CD4-positive, alpha-beta T cell treated with Interferon alpha-2 for 1 hour (primary cell): ENCODE data around the gene MRPL24.
"Not testable (repeated sequence)": the region's sequence is repeated elsewhere in the genome, so short reads cannot be mapped to it uniquely, and the experiment has no call there.

Source experiments
- DNase-seq, 2 donors: peaks; one replicate each; pipeline ENCODE4 v3.0.0-alpha.2; 2020 to 2022

Gene MRPL24

GRCh38 chr1:156740741-156741480 is at the start of gene MRPL24:
TSS of gene MRPL24 (minus strand) at chr1:156741088. CDS start at chr1:156738704, 2,384 bp downstream.
- peak; percentile 99 to 100 for DNase-seq

- DNase-seq = no peak
Observed at GRCh38 chr1:156789621-156790318, 48.9 kb upstream of the MRPL24 start.

DNA sequence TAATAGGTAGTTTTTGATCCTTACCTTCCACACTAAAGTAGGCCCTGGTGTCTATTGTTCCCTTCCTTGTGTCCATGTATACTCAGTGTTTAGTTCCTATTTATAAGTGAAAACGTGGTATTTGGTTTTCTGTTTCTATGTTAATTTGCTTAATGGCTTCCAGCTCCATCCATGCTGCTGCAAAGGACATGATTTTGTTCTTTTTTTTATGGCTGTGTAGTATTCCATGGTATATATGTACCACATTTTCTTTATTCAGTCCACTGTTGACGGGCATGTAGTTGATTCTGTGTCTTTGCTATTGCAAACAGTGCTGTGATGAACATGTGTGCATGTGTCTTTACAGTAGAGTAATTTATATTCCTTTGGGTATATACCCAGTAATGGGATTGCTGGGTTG is 47.2 kb upstream of the MRPL24 start:
- DNase-seq = no peak

DNA sequence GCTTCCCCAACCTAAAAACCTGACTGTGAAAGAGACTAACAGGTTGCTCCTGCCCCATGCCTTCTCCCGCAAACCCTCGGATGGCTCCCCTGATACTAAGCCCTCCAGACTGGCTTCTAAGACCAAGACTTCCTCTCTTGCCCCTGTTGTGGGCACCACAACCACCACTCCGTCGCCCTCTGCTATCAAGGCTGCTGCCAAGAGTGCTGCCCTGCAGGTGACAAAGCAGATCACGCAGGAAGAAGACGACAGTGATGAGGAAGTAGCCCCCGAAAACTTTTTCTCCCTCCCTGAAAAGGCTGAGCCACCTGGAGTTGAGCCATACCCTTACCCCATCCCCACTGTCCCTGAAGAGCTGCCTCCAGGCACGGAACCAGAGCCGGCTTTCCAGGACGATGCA is 45.8 kb upstream of the MRPL24 start:
- DNase-seq = no peak

DNA sequence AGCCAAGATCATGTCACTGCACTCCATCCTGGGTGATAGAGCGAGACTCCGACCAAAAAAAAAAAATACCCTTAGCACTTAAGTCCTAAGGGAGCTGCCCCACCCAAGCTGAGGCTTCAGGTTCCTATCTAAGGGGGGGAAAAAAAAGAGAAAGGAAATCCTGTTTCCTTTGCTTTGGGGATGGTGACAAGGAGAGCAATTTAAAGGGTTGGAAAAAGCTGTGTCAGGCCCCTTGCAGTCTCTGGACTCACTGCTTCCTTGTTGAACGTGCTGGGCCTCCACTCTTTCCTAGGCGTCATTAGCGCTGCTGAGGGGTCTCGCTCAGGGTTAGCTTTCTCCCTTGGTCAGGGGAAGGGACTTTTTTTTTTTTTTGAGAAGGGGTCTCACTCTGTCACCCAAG is 44.6 kb upstream of the MRPL24 start:
- no peak for DNase-seq

DNA sequence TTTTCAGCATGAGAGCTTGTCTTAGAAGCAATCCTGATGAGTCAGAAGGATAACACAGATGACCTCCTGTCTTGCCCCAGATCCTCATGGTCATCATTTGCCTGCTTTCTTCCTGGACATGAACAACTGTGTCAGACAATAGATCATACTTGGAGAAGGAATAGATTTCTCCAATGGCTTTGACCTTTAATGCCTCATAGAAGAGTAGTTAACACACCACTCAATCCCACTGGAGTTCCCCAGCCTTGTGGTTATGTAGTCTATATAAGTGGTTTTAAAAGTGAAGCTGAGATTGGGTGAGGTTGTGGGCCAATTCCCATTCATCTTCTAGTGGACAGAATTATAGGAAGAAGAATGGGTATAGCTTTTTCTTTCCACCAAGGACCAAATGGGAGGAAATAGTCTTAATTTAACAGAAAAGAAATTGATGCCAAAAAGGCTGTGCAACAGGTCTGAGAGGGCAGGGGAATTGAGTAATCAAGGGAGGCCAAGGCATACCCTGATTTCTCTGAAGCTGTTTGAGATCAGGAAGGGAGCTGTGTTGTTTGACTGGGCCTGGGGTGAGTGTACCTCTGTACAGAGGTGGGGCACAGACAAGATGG is 40.8 kb upstream of the MRPL24 start:
- DNase-seq = no peak

- DNase-seq = no peak
Observed at GRCh38 chr1:156777573-156777972, 36.7 kb upstream of the MRPL24 start.

DNA sequence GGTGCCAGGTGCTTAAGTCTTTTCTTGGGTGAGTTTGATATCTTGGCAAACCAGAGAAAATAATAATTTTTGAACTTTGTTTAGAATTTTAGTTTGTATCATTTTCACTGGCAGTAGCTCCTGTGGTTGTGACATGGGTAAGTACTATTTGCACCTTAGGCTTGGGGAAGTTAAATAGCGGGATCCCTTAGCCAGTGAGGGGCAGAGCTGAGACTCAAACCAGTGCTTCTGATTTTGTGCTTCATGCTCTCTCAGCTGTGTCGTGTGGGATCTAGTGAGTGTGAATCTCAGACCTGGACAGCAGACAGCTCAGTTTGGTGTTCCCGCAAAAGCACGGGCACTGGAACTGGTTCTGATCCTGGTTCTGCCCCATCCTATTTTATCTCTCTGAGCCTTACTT is 36.1 kb upstream of the MRPL24 start:
- DNase-seq = no peak

DNA sequence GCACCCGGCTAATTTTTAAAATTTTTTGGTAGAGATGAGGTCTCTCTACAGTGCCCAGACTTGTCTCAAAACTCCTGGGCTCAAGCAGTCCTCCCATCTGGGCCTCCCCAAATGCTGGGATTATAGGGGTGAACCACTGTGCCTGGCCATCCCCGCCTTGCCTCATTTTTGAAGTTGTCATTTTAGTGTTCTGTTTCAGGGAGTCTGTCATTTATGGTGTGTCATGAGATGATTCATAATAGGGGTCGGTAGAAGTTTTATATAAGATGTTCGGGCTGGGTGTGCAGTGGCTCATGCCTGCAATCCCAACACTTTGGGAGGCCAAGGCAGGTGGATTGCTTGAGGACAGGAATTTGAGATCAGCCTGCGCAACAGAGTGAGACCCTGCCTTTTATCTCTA is 34.9 kb upstream of the MRPL24 start:
- DNase-seq = no peak

DNA sequence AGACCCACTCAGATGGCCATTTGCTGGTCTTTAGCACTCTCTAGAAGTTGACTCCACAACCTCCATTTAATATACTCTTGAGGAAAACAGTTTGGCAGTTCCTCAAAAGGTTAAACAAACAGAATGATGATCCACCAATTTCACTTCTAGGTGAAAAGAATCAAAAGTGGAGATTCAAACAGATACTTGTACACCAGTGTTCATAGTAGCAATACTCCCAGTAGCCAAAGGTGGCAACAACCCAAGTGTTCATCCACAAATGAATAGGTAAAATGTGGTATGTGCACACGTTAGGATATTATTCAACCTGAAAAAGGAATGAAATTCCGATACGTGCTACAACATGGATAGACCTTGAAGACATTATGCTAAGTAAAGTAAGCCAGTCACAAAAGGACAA is 32.7 kb upstream of the MRPL24 start:
- DNase-seq = no peak

DNA sequence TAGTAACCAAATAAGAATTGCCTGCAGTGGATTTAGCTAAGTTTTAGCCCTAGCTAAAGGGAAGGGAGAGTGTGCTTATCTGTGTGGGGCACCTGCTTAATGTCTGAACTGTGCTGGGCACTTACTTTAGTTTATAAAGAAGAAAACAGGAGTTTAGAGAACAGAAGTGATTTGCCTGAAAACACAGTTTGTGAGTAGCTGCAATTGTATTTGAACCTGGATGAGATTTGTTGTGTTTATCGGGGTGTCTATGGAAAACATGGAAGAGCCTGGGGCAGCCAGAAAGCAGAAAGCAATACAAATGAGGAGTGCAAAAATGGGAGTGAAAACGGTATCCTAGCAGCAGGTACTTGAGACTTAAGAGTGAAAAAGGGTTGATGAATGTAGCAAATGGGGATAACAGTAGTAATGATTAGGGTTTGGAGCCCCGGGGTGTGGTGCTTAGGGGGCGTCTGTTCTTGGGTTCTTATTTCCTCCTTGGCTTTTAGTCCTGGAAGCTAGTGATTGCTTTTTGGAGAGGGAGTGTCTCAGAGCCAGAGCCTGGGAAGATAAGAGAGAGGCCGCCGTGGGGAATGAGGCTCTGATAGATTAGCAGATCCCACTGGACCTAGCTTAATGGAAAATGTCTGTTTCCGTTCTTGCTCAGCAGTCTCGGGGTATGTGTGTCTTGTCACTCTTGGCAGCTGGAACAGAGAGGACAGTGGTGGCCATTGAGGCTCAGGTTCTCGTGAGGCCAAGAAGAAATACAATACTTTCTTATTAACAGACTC is 32.0 kb upstream of the MRPL24 start:
- no peak for DNase-seq

DNA sequence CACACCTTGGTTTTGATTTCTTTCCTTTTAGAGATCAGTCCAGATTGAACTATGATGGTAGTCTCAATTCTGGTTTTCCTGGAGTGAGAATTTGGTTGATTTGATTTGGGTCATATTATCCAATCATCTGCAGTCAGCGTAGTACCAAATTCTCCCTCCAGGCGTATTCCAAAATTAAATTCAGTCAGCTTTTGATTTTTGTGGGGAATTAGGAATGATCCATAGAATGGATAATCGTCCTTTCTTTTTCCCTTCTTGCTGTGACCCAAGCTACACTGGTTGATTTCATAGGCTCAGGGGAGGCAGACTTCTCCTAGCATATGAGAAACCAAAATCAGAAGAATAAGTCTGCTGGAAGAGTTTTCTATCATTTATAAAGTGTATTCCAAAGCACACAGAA is 31.3 kb upstream of the MRPL24 start:
- DNase-seq = no peak

- DNase-seq = no peak
Observed at GRCh38 chr1:156768610-156769295, 27.9 kb upstream of the MRPL24 start.

DNA sequence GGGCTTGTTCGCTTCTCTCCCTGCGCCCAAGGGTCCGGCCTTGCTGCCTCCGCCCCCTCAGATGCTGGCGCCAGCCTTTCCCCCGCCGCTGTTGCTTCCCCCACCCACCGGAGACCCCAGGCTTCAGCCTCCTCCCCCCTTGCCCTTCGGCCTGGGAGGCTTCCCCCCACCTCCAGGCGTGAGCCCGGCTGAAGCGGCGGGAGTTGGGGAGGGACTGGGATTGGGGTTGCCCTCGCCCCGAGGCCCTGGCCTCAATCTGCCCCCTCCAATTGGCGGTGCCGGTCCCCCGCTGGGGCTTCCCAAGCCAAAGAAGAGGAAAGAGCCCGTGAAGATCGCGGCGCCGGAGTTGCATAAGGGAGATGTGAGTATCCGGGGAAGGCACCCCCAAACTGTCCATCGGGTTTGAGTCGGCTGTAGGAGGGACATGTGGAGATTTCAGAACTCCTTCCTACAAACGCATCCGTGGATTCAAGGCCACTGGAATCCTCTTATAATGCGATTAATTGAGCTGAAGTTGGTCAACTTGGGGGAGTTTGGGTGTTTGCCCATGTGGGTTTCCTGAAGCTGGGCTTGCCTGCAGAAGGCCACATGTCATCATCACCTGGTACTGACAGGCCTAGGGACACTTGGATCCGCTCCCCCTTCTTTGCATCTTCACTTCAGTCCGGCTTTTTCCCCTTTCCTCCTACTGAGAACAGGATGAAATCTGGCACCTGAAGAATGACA is 27.2 kb upstream of the MRPL24 start:
- DNase-seq = peak in 1 of 2 donors; percentile 36

DNA sequence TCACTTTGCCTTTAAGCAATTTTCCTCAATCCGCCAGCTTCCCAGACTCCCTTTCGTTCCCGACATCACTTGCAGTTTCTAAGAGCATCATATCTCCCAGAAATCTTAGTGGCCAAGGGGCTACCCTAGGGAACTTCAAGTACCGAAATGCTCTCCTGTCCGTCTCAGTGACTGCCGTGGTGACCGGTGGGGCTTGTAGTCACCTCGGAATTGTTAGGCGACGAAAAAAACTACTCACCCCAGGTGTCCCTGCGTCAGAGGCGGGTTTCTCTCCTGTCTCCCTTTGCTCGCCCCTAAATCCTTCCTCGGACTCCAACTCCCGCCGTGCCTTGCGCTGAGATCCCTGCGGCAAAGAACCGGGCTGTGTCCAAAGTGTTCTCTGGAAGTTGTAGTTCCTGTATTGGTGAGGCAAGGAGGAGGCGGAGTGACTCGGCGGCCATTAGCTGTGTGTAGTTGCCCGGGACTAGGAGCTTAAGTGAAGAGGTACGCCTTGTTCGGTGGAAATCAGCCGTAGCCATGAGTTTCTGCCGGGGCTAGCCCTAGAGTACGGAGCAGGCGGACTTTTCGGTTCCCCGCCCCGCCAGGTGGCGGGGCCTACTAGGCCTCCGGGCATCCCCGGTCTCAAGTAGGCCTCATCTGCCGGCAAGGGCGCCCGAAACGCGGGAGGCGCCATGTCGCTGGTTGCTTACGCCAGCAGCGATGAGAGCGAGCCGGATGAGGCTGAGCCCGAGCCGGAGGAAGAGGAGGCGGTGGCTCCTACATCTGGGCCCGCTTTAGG is 26.4 kb upstream of the MRPL24 start, which contains the start of gene PRCC:
PRCC (plus strand) TSS at position 435 of the 778 bp plus-strand sequence; CDS start at position 672, 237 bp downstream.
- DNase-seq = peak; percentile 99 to 100

DNA sequence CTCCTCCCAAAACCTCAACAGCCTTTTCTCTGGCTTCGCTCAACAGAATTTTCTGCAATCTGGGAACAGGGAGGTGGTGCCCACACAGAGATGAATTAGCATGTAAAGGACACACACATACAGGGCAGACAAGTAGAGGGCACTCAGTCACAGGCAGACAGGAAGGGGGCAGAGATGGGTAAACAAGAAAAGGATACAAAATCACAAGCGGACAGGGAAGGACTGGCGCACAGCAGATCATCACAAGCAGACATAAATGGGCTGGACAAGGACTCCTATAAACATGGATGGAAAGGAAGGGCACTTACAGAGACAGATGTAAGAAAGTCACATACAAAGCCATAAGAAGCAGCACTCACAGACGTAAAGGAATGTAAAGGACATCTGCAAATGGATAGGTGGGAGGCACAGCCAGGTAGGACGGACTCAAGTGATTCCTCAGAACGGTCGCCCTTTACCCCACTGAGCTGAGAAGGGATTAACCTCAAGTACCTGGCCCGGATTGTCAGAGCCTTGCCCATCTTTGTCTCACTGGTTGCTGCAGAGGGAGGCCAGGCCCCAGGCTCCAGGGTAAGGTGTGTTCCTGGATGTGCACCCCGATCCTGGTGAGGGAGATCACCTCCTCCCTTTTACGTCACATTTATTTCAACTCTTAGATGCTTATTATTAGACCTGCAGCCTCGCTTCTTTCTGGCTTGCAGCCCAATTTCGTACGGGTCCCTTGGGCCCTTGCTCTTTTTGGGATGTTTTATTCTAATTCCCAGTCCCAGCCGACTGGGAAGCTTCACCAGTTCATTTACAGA is 25.6 kb upstream of the MRPL24 start:
- DNase-seq = no peak

DNA sequence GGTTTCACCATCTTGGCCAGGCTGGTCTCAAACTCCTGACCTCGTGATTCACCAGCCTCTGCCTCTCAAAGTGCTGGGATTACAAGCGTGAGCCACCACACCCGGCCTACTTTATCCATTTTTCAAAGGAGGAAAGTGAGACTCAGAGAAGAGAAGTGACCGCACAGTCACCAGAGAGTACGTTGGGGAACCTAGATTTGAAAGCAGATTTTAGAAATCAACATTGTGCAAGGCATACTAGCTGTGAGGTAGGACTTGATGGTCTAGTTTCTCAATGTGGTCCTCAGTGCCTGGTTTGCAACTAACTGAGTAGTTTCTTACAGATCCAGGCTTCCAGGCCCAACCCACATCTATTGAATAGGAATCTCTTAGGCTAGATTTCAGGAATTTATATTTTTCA is 24.8 kb upstream of the MRPL24 start:
- no peak for DNase-seq

GRCh38 chr1:156765136-156765535 is 24.2 kb upstream of the MRPL24 start:
- not testable (repeated sequence) for DNase-seq

DNA sequence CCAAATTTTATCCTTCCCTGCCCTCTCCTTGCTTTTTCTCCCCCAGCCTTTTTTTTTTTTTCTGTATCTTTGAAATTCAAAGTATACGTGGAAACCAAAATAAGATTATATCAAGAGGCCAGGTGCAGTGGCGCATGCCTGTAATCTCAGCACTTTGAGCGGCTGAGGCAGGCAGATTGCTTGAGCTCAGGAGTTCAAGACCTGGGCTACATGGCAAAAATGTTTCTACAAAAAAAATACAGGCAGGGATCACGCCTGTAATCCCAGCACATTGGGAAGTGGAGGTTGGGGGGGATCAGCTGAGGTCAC is 19.9 kb upstream of the MRPL24 start:
- no peak for DNase-seq

DNA sequence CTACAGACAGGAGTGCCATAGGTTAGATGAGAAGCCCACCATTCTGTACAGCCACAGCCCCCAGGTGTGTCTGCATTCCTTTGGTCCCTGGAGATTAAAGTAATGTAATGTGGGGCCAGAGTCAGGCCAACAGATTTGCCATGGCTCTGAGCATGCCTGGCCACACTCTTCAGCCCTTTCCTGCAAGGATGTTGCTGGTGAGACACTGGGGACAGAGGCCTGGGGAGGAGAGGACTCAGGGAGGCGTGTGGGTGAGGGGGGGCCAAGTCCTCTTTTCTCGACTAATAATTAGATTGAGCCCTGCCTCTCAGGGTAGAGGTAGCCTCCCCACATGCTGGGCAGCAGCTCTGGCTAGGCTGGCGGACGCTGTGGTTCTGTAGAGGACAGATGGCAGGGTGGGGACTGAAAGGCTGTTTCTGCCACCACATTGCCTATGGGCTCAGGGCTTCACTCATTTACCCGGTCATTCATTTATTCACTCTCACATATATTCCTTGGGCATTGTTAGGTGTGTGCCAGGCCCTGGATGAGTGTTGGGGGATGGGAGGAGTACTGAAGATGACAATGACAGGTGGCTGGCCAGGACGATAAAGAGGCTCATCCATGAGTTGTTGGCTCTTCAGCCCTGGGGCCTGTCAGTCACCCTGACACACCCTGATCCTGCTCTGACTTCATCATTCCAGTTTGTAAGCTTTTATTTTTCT is 19.4 kb upstream of the MRPL24 start:
- DNase-seq = no peak
